ENCODE results near the gene ABLIM3.
A peak's percentile ranks its signal among the peaks of the same experiment; 100 is the strongest.

The ABLIM3 gene

DNA sequence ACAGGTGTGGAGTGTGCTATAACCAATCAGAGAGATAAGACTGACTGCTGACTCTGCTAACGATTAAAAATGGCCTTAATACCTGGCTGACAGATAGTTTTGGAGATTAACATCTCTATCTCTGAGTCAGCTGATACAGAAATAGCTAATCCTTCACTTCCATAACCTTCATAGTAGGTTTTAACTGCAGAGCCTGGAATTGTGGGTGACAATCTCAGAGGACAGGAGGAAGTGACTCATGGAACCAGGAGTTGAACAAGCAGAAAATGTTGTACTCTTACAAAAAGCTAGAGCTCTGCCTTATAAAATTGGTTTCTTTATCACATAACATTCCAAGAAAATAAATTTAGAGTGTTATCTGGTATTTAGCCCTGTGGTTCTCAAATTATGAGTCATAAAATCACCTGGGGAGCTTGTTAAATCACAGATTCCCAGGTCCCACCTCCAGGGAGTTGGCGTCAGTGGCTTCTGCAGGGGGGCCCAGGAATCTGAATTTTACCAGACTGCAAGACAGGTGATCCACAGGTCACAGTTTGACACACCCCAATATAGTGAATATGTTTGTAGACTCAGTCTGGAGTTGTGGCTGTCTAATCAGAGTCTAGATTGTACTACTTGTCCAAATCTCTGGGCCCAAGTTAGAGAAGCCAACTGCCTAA is 86.0 kb downstream of the ABLIM3 start:
- no peak overlapping the region for H3K4me3 ChIP-seq (ENCODE audit: low read length)
- peak; percentile 50 for DNase-seq (ENCODE audit: low read depth)
- TF ChIP-seq, protein P1, sequence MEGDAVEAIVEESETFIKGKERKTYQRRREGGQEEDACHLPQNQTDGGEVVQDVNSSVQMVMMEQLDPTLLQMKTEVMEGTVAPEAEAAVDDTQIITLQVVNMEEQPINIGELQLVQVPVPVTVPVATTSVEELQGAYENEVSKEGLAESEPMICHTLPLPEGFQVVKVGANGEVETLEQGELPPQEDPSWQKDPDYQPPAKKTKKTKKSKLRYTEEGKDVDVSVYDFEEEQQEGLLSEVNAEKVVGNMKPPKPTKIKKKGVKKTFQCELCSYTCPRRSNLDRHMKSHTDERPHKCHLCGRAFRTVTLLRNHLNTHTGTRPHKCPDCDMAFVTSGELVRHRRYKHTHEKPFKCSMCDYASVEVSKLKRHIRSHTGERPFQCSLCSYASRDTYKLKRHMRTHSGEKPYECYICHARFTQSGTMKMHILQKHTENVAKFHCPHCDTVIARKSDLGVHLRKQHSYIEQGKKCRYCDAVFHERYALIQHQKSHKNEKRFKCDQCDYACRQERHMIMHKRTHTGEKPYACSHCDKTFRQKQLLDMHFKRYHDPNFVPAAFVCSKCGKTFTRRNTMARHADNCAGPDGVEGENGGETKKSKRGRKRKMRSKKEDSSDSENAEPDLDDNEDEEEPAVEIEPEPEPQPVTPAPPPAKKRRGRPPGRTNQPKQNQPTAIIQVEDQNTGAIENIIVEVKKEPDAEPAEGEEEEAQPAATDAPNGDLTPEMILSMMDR (IDR thresholded peaks at IDR 0.05; ENCODE audit: insufficient read depth, low read depth, low read length, missing control alignments), result no peak

DNA sequence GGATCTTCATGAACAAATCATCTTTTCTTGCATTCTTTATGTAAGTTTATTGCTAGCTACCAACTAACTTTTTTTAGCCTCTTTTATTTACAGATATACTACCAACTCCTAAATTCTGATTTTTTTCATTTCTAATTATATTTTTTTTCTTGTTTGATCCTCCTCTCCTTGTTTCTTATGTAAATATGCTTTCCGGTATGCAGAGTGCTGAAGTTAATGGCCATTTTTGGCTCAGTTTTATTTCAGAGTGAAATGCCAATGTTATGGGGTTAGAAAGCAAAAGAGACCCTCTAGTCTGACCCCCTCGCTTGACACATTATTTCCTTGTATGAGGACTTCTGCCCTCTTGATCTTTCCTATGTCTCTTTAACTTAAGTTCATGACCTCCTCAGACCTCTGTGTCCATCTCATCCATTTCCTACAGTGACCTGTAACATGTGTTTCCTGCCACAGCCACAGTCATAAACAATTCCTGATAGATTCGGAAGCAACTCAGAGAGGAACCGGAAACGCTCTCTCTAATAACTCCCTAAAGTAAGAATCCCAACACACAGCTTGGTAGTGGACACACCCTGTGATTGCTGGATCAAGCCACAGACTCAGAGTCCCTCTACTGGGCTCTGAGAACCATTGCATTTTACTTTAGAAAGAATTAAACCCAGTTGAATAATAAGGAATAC is 87.5 kb downstream of the ABLIM3 start:
- DNase-seq (ENCODE audit: low read depth), result peak; percentile 87
- TF ChIP-seq, protein P1 (IDR thresholded peaks at IDR 0.05; ENCODE audit: insufficient read depth, low read depth, low read length, missing control alignments), result peak; percentile 87
- no peak overlapping the region for H3K4me3 ChIP-seq (ENCODE audit: low read length)

GRCh38 chr5:149229298-149229937 is 88.1 kb downstream of the ABLIM3 start:
- no peak for DNase-seq (ENCODE audit: low read depth)
- H3K4me3 ChIP-seq (ENCODE audit: low read length), result no peak overlapping the region
- TF ChIP-seq, protein P1 (IDR thresholded peaks at IDR 0.05; ENCODE audit: insufficient read depth, low read depth, low read length, missing control alignments), result no peak

- TF ChIP-seq, protein P1 (IDR thresholded peaks at IDR 0.05; ENCODE audit: insufficient read depth, low read depth, low read length, missing control alignments), result no peak
- DNase-seq (ENCODE audit: low read depth), result no peak
These were observed 94.5 kb downstream of the ABLIM3 start for GRCh38 chr5:149235841-149236240.

GRCh38 chr5:149237662-149238061 is 96.4 kb downstream of the ABLIM3 start:
- TF ChIP-seq, protein P1 (IDR thresholded peaks at IDR 0.05; ENCODE audit: insufficient read depth, low read depth, low read length, missing control alignments), result no peak
- no peak overlapping the region for H3K4me3 ChIP-seq (ENCODE audit: low read length)
- DNase-seq (ENCODE audit: low read depth), result no peak

More at GRCh38 chr5:149235841-149236240, 94.5 kb downstream of the ABLIM3 start:
- no peak overlapping the region for H3K4me3 ChIP-seq (ENCODE audit: low read length)

- DNase-seq (ENCODE audit: low read depth), result peak; percentile 10
- TF ChIP-seq, protein P1 (IDR thresholded peaks at IDR 0.05; ENCODE audit: insufficient read depth, low read depth, low read length, missing control alignments), result peak; percentile 18
These were observed 97.2 kb downstream of the ABLIM3 start for GRCh38 chr5:149238540-149238939.

More at GRCh38 chr5:149238540-149238939, 97.2 kb downstream of the ABLIM3 start:
- H3K4me3 ChIP-seq (ENCODE audit: low read length), result no peak overlapping the region
